Femur (tissue), 1 donor: ENCODE data around the gene MAMLD1.
A peak's percentile ranks its signal among the peaks of the same experiment; 100 is the strongest.

Experiments used
- DNase-seq: peaks from one replicate; pipeline ENCODE4 v3.0.0-alpha.2; 2017

MAMLD1 gene

GRCh38 chrX:150504397-150505182, 141.5 kb downstream of the MAMLD1 start:
- no peak for DNase-seq

- no peak for DNase-seq
These were observed 142.9 kb downstream of the MAMLD1 start for GRCh38 chrX:150506020-150506419.

- no peak for DNase-seq
These were observed 143.4 kb downstream of the MAMLD1 start for GRCh38 chrX:150506486-150506885.

- no peak for DNase-seq
These were observed 144.2 kb downstream of the MAMLD1 start for GRCh38 chrX:150507251-150507856.

GRCh38 chrX:150508018-150508417, 144.9 kb downstream of the MAMLD1 start:
- no peak for DNase-seq

- peak; percentile 74 for DNase-seq
These were observed 145.6 kb downstream of the MAMLD1 start for GRCh38 chrX:150508451-150509367.

- no peak for DNase-seq
These were observed 146.6 kb downstream of the MAMLD1 start for GRCh38 chrX:150509703-150510102.

- DNase-seq: no peak
These were observed 149.4 kb downstream of the MAMLD1 start for GRCh38 chrX:150512461-150512901.

GRCh38 chrX:150513544-150513943, 150.4 kb downstream of the MAMLD1 start:
- no peak for DNase-seq

GRCh38 chrX:150514462-150514861, 151.3 kb downstream of the MAMLD1 start:
- DNase-seq: no peak

- DNase-seq: no peak
These were observed 152.7 kb downstream of the MAMLD1 start for GRCh38 chrX:150515801-150516200.

- DNase-seq: no peak
These were observed 154.3 kb downstream of the MAMLD1 start for GRCh38 chrX:150517303-150517910.

- DNase-seq: no peak
These were observed 159.4 kb downstream of the MAMLD1 start for GRCh38 chrX:150522494-150522893.

- no peak for DNase-seq
These were observed 162.2 kb downstream of the MAMLD1 start for GRCh38 chrX:150525061-150525919.

- DNase-seq: no peak
These were observed 163.6 kb downstream of the MAMLD1 start for GRCh38 chrX:150526692-150527091.

GRCh38 chrX:150527108-150527507, 164.0 kb downstream of the MAMLD1 start:
- DNase-seq: no peak

- DNase-seq: no peak
These were observed 166.5 kb downstream of the MAMLD1 start for GRCh38 chrX:150529587-150529986.

- DNase-seq: no peak
These were observed 167.7 kb downstream of the MAMLD1 start for GRCh38 chrX:150530821-150531220.

- DNase-seq: no peak
These were observed 168.3 kb downstream of the MAMLD1 start for GRCh38 chrX:150531467-150531866.

- DNase-seq: no peak
These were observed 170.7 kb downstream of the MAMLD1 start for GRCh38 chrX:150533863-150534262.

- DNase-seq: no peak
These were observed 173.5 kb downstream of the MAMLD1 start for GRCh38 chrX:150536455-150537116.
